HG03045 (cell line): Measurements from ENCODE around the gene CARM1.
A peak's percentile ranks its signal among the peaks of the same experiment; 100 is the strongest.
"Not testable (repeated sequence)": the region's sequence is repeated elsewhere in the genome, so short reads cannot be mapped to it uniquely, and the experiment has no call there.

Experiments
- ATAC-seq: cut with Tn5 transposase; IDR thresholded peaks from one replicate; pipeline ENCODE4 v1.9.1; 2021; ENCODE audit warnings: mild to moderate bottlenecking, moderate library complexity; ENCODE audit not compliant: unreplicated experiment

Gene CARM1

DNA sequence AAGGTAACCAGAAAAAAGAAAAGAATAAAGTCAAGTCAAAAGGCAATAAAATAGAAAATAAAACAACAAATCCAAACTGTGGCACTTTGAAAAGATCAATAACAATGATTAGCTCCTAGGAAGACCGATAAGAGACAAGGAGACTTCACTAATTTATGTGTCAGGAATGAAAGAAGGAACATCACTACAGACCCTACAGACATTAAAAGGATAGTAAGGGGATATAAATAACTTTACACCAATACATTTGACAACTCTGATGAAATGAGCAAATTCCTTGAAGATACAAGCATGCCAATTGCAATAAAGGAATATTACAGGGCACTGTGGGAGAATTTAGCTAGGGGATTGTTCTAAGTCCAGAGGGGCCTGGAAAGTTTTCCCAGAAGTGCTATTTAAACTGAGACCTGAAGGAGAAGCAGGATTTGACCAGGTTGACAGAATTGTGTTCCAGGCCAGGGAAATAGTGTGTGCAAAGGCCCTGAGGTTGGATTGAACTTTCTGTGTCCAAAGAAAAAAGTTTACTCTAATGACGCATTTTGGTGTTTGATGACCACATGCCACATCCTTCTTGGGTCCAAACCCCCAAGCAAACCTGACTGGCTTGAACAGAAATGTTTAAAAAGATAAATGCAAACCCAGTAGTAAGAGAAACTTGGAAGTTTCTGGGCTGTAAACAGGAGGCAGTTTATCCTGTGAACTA, 24.7 kb upstream of the CARM1 start:
- no peak for ATAC-seq

DNA sequence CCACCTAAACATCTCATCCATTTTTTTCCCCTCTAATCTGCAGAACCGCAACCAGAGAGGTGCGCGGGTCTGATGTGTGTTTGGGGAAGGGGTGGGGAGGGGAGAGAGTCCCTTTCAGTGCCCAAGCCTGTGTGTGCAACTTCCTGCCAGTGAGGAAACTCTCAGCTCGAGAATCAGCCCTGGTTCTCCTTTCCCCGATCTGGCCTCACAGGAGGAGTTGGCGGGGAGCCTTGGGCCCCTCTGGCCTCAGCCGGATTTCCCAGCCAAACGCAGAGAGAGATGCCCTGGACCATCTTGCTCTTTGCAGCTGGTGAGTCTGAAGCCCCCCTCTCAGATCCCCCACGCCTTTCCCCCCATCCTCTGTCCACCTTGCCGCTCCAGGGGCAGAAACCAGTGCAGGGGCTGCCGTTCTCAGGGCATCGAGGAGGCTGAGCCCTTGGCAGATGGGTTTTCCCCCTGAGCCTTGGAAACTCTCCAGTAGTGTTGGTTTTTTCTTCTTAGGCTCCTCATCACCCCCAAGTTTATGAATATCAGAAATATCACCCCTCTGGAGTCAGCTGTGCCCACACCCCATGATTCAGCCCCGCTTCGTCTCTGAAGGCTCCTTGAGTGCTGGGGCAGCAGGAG, 23.0 kb upstream of the CARM1 start, which contains the start of gene C19orf38:
Gene C19orf38 (plus strand): TSS at position 186 of the 627 bp plus-strand sequence. CDS start 94 bp downstream, at position 280.
- no peak for ATAC-seq

DNA sequence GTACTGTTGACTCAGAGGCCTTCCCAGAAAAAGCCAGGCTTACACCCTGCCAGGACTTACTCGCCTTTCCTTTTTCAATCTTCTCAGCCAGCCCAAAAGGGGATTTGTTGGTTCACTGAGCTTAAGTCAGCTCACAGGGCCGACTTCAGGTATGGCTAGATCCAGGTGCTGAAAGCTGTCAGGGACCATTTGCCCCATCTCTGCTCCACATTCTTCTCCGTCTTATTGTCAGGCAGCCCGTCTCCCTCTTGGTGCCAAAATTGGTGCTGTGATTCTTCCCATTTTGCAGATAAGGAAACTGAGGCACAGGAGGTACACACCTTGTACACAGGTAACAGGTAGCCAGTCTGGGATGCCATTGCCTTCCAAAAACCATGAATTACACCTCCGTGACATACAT, 20.7 kb upstream of the CARM1 start:
- no peak for ATAC-seq

DNA sequence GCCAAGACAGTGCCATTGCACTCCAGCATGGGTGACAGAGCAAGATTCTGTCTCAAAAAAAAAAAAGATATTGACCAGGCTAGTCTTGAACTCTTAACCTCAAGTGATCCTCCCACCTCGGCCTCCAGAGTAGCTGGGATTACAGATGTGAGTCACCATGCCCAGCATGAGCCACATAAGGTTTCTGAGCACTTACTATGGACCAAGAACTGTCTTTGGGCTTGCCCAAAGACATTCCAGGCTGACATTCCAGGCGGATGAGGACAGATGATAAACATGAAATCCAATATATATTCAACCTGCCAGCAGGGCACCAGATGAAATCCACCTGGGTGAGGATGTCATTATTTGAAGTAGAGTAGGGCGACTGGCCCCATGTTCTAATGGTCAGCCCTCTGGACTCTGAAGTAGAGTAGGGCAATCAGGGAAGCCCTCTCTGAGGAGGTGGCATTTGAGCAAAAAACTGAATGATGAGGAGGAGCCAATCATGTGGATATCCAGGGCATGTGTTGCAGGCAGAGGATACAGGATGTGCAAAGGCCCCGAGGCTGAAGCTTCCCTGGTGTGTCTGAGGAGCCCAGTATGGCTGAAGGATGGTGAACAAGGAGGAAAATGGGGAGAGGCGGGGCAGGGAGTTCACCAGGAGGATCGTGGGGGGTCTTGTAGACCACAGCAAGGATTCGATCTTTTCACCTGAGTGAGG, 19.1 kb upstream of the CARM1 start:
- no peak for ATAC-seq

DNA sequence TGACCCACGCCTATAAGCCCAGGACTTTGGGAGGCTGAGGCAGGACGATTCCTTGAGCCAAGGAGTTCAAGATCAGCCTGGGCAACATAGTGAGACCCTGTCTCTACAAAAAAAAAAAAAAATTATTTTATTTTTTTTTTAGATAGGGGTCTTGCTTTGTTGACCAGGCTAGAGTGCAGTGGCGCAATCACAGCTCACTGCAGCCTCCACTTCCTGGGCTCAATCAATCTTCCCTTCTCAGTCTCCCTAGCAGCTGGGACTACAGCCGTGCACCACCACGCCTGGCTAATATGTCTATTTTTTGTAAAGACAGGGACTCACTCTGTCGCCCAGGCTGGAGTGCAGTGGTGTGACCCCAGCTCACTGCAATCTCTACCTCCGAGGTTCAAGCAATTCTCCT, 18.4 kb upstream of the CARM1 start:
- ATAC-seq: no peak

DNA sequence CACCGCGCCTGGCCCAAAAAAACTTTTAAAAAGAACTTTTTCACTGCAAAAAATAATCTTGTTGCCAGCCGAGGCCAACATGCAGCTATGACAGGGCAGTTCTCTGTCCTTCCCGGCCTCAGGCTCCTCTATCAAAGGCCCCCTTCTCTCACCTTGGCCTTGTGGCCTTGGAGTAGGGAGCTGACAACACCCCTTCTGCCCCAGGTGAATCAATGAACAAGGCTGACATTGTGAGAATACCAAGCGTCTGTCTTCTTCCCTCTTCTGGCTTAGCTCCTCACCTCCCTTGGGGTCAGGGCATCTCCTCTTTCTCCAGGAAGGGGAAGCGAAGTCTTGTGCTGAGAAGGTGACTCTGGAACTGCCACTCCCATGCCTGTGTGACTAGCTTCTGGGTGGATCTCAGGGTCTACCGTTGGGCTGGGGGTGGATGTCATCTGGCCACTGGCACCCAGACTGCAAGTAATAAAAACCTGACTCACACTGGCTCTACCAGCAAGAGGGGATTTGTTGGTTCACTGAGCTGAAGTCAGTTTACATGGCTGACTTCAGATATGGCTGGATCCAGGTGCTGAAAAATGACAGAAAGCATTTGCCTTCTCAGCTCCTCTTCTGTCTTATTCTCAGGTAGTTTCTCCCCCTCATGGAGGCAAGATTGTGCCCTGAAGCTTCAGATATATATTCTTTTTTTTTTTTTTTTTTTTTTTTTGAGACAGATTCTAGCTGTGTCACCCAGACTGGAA, 16.8 kb upstream of the CARM1 start:
- no peak for ATAC-seq

DNA sequence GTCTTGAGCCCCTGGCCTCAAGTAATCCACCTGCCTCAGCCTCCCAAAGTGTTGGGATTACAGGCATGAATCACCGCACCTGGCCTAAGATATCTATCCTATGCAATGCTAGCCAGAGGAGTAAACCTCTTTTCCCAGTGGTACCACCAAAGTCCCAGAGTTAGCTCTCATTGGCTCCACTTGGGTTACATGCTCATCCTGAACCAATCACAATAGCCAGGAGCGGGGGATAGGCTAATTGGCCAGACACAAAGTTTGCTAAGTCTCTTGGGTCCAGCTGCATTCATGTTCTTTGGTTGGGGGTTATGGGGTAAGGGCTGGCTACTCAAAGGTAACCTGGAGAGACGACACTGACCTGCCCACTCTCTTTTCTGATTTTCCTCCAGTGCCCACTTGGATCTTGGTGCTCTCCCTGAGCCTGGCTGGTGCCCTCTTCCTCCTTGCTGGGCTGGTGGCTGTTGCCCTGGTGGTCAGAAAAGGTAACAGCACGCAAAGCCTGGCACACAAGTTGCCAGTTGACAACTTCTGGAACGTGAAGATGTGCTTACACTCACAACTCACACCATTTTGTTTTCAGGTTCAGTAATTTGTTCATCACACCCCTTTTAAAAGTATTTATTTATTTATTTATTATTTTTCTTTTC, 15.4 kb upstream of the CARM1 start:
- no peak for ATAC-seq

DNA sequence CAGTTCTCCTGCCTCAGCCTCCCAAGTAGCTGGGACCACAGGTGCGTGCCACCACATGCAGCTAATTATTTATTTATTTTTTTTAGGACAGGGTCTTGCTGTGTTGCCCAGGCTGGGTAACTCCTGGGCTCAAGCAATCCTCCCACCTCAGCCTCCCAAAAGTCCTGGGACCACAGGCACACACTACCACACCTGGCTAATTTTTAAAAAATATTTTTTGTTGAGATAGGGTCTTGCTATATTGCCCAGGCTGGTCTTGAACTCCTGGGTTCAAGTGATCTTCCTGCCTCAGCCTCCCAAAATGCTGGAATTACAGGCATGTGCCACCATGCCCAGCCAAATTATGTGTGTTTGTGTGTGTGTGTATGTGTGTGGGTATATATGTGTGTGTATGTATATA, 14.5 kb upstream of the CARM1 start:
- ATAC-seq: not testable (repeated sequence)

DNA sequence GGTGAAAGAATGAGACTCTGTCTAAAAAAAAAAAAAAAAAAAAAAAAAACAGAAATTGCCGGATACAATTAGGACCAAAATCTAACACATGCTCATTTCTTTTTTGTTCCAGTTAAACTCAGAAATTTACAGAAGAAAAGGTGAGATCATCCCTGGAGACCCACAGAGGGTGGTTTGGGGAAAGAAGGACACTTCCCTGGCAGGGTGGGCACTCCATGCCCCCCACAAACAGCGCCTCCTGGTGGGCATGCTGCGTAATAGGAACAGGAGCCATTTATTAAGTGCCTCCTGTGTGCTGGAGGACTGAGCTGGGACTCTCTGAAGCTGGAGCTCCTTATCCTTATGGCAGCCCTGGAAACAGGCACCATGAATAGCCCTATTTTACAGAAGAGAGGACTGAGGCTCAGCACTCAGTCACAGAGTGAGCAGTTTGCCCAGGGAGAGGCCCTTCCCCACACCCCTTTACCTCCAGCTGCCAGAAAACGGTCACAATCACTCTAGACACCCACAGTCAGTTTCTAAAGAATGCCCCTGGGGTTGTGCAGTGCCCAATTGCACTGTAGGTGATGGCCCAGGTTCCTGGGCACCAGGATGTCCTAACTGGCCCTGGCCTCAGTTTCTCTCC, 13.0 kb upstream of the CARM1 start:
- ATAC-seq: no peak

DNA sequence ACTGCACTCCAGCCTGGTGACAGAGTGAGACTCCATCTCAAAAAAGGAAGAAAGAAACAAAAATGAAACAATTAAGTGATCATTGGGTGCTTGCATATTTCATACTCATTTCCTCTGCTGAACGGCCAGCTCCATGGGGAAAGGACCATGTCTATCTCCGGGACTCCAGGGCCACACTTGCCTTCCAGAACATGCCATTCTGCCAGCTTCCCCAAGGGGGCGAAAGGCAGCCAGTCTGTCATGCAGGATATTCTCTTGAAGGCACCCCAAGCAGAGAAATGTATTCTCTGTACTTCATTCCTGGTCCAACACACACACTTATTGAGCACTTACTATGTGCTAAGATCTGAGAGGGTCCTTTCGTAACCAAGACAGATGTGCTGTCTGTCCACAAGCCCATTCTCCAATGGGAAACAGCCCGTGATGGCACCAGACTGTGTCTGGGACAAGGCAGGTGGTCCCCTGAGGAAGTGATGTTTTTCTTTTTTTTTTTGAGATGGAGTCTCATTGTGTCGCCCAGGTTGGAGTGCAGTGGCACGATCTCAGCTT, 10.2 kb upstream of the CARM1 start:
- ATAC-seq: no peak

DNA sequence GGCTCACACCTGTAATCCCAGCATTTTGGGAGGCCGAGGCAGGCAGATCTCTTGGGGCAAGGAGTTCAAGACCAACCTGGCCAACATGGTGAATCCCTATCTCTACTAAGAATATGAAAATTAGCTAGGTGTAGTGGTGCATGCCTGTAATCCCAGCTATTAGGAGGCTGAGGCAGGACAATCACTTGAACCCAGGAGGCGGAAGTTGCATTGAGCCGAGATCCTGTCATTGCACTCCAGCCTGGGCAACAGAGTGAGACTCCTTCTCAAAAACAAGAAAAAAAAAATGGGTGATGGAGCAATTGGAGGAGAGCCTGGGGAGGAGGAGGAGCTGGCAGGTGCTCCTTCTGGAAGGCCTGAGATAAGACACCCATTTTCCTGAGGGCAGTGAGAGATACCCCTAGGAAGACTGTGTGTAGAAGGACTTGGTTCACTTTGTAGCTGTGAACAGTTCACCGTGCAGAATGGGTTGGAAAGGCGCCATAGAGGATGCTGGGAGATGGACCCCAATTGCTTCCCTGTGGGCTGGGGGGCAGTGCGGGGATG, 8.7 kb upstream of the CARM1 start:
- no peak for ATAC-seq

DNA sequence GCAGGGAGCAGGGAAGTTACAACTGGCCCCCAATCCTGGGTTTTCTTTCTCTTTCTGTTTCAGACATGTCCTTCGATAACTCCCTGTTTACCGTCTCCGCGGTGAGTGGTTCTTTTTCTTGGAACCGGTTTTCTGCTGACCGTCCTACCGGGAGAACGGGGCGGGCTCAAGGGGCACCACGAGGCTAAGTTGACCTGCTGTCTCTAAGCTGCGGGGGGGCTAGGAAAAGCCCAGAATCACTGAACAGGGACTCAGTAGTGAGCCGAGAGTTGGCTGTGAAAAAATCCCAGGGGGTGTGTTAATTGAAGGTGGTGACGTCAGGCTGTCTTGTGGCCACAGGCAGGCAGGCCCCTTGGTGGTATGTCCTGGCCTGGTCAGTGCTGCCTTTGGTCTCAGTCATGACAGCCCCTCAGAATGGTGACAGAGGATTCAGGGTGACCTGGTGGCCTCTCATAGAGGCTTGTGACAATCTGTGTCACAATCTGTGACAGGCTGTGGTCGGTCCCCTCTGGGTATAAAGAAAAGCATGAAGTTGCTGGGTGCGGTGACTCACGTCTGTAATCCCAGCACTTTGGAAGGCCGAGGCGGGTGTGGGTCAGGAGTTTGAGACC, 8.1 kb upstream of the CARM1 start:
- no peak for ATAC-seq

DNA sequence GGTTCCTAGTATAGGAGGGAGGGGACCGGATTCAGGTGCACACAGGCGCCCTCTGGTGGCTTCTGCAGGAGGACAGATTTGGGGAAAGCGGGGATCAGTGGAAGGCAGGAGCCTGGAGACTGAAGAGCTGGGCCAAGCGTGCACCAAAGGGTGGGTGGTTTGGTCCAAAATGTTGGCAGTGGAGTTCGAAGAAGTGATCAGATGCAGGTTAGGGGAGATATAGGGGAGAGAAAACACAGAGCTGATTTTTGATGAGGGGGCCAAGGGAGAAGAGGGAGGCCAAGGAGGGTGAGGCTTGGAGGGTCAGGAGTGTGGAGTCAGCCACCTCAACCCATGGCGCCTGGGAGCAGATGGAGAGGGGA, 6.8 kb upstream of the CARM1 start:
- ATAC-seq: no peak

DNA sequence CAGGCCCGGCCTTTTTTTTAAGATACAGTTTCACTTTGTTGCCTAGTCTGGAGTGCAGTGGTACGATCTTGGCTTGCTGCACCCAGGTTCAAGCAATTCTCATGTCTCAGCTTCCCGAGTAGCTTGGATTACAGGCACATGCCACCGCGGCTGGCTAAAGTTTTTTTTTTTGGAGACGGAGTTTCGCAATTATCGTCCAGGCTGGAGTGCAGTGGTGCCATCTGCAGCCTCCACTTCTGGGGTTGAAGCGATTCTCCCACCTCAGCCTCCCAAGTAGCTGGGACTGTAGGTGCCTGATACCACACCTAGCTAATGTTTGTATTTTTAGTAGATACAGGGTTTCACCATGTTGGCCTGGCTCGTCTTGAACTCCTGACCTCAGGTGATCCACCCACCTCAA, 4.9 kb upstream of the CARM1 start:
- ATAC-seq: no peak

DNA sequence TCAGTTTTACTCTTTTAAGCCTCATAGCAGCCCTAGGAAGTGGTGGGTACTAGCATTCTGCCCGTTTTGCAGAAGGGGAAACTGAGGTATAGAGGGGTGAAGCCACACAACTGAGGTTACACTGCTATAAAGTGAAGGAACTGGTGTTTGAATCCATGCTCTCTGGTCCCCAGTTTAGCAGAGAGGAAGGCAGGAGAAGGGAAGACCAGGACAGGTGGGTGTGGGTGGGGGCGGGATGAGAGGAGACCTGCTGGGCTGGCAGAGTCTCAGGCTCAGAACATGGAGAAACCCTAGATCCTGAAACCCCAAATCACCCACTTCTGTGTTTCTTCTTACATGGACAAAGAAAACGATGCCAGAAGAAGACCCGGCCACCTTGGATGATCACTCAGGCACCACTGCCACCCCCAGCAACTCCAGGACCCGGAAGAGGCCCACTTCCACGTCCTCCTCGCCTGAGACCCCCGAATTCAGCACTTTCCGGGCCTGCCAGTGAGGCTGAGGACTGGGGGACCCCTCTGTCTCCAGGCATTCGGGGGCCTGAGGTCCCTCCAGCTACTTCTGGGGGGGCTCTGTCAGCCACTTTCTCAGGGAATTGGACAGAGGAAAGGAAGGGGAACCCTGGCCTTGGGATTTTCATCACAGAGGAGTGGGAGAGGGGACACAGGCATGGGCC, 2.3 kb upstream of the CARM1 start:
- ATAC-seq: no peak

DNA sequence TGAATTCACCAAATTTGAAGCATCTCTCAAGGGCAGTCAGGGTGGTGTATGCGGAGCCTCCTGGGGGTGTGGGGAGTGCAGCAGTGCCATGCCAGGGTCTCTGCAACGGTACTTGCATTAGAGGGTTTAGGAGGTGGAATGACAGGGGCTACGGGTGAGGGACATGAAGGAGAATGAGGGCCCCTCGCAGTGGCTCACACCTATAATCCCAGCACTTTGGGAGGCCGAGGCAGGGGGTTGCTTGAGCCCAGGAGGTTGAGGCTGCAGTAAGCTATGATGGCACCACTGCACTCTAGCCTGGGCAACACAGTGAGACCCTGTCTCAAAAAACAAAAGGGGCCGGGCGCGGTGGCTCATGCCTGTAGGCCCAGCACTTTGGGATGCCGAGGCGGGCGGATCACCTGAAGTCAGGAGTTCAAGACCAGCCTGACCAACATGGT, 1.5 kb upstream of the CARM1 start:
- not testable (repeated sequence) for ATAC-seq

DNA sequence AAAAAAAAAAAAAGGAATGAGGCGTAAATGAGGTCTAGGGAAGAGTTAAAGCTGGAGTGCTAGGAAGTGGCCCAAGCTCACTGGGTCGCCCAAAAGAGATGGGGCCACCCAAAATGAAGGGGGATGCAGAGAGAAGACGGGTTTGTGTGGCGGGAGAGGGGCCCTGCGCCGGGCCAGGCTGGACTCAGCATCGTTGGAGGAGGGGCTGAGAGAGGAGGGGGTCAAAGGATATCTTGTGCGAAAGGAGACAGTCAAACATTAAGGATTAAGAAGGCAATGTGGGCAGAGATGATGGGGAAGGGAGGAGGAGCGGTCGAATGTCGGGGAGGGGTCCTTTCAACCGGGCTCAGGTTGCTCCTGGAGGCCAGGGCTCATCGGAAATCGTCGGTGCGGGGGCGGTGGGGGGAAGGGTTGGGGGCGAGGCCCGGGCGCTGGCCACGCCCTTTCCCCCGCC, 825 bp upstream of the CARM1 start:
- no peak for ATAC-seq

DNA sequence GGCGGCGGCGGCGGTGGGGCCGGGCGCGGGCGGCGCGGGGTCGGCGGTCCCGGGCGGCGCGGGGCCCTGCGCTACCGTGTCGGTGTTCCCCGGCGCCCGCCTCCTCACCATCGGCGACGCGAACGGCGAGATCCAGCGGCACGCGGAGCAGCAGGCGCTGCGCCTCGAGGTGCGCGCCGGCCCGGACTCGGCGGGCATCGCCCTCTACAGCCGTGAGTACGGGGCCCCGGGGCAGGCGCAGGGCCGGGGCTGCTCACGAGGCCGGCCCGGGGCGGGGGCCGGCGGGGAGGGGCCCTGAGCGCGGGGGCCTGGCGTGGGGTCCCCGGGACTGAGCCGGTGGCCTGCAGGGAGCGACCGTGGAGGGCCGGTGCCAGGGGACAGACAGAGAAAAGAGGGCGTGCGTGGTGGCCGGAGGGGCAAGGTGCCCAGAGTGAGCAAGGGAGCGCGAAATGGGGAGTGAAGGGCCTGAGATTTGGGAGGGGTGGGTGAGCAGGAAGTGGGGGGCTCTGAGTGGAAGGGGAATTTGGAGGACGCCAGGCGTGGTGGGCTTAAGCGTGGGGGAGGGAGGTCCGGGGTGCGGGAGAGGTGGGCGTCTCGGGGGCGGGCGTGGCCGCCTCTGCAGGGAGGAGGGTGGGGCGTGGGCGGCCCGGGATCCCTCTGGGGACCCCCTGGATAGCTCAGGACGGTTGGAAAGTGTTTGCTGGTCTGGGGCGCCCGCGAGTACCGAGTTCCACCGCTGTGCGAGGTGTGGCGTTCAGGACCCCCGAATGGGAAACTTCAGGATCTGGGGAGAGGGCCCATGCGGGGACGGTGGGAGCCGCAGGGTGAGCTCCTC, 575 bp downstream of the CARM1 start:
- ATAC-seq: peak; percentile 19
